ENCODE measurements around the gene TUBA3D. TPM values are rescaled to one million over a fixed set of nuclear protein-coding genes. Genes with fewer than 3 reads are reported as not detected.
"Not testable (repeated sequence)": the region's sequence is repeated elsewhere in the genome, so short reads cannot be mapped to it uniquely, and the experiment has no call there.

TUBA3D gene
- total RNA-seq (not detected), total RNA-seq (0 to 0.18 (median 0) reads per million in 29 experiments)
- not detected for total RNA-seq (2013)

DNA sequence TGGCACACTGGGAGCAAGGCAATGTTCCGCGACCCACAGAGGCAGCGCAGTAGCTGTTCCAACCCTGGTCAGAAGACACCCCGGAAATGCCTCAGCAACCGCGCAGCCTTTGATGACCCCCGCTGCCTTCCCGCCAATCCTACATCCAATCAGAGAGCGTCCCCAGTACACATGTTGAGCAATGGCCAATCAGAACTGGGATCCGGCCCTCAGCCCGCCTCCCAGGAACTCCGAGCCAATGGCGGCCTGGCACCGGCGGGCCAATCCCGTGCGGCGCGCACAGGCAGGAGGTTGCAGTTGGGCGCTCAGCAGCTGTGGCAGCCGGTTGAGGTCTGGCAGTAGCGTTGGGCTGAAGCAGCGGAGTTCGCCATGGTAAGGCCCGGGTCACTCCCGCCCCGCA is at the start of gene TUBA3D:
TSS of gene TUBA3D (plus strand) at position 289 of the 400 bp plus-strand sequence. CDS start at position 370, 81 bp downstream.
- H3K27ac Mint-ChIP-seq = no peak within 1 kb of the TSS
- CTCF ChIA-PET = no interaction called here
- WGBS (ENCODE audit: insufficient coverage) = 98% methylated on average over 22 of the region's 27 CpGs

DNA sequence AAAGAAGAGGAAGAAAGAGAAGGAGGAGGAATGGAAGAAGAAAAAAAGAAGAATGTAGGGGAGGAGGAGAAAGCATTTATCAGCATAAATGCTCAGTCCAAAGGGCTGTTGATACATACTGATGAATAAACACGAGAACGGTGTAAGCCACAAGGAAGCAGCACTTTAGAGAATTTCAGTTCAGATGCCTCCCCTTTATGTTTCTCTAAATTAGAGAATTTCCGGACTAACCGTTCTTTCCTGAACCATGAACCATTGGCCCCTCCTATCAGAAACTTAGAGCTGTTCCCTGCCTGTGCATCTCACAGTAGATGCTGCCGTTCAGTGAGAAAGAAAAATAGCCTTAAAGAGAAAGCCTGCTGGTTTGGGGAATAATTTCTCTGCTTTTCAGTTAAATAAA is 49.2 kb upstream of the TUBA3D start:
- H3K27me3 Mint-ChIP-seq = peaks cover 53 to 69% of the 10 kb centered on the region in 2 donors
- ChIA-PET CTCF (interaction anchor here in 1 of 2 donors (0.5 to 0.7 kb wide), 2 partner anchors 19 to 59 kb away, joined by 3 read pairs; no protein-coding TSS in a partner anchor), POLR2A (no interaction called here)
- Histone ChIP-seq H3K4me3 (ENCODE audit: control insufficient read depth in 1 of 2, extremely low read depth in 1 of 2, low read length in 1 of 2) (no peak overlapping the region), H3K27me3 (replicated peaks in 1 of 2; ENCODE audit: control insufficient read depth in 2 of 2, extremely low read depth in 1 of 2, insufficient read depth in 2 of 2, low read length in 1 of 2) (peaks cover 13 to 19% of the 10 kb centered on the region in 2 experiments), H3K27ac (ENCODE audit: low read length) (no peak overlapping the region), H3K36me3 (ENCODE audit: control insufficient read depth in 2 of 2, extremely low read depth in 1 of 2, insufficient read depth in 1 of 2, low read length in 1 of 2) (no peaks in the 10 kb centered on the region), H3K9me3 (no peaks in the 10 kb centered on the region), H3K4me1 (ENCODE audit: control insufficient read depth in 1 of 2, extremely low read depth in 1 of 2, insufficient read depth in 2 of 2, low read length in 2 of 2) (peaks cover 0 to 4% of the 10 kb centered on the region in 2 experiments)
- DNase-seq (no peak), ATAC-seq (replicated peaks in 1 of 4) (no peak)
- WGBS (ENCODE audit: insufficient coverage) = 17% methylated on average over 1 of the region's 5 CpGs
- H3K4me1 Mint-ChIP-seq = peaks cover 6 to 14% (median 9%) of the 10 kb centered on the region in 3 donors
- no peak overlapping the region for H3K4me3 Mint-ChIP-seq
- H3K36me3 Mint-ChIP-seq = no peaks in the 10 kb centered on the region
- no peaks in the 10 kb centered on the region for H3K9me3 Mint-ChIP-seq
- H3K27ac Mint-ChIP-seq = no peak overlapping the region

More for the DNA sequence above, at the start of gene TUBA3D:
- Histone ChIP-seq H3K27me3 (replicated peaks in 1 of 2; ENCODE audit: control insufficient read depth in 2 of 2, extremely low read depth in 1 of 2, insufficient read depth in 2 of 2, low read length in 1 of 2) (no peaks in the 10 kb centered on the region), H3K9me3 (no peaks in the 10 kb centered on the region), H3K36me3 (ENCODE audit: control insufficient read depth in 2 of 2, extremely low read depth in 1 of 2, insufficient read depth in 1 of 2, low read length in 1 of 2) (no peaks in the 10 kb centered on the region), H3K4me3 (ENCODE audit: control insufficient read depth in 1 of 2, extremely low read depth in 1 of 2, low read length in 1 of 2) (no peak within 1 kb of the TSS), H3K4me1 (ENCODE audit: control insufficient read depth in 1 of 2, extremely low read depth in 1 of 2, insufficient read depth in 2 of 2, low read length in 2 of 2) (no peaks in the 10 kb centered on the region), H3K27ac (ENCODE audit: low read length) (no peak within 1 kb of the TSS)
- H3K9me3 Mint-ChIP-seq = no peaks in the 10 kb centered on the region
- ATAC-seq (replicated peaks in 1 of 4) = no peak
- H3K4me3 Mint-ChIP-seq = no peak within 1 kb of the TSS
- no peak for DNase-seq
- H3K36me3 Mint-ChIP-seq = peaks cover 10% of the 10 kb centered on the region
- H3K27me3 Mint-ChIP-seq = no peaks in the 10 kb centered on the region
- POLR2A ChIA-PET = no interaction called here
- H3K4me1 Mint-ChIP-seq = no peaks in the 10 kb centered on the region

DNA sequence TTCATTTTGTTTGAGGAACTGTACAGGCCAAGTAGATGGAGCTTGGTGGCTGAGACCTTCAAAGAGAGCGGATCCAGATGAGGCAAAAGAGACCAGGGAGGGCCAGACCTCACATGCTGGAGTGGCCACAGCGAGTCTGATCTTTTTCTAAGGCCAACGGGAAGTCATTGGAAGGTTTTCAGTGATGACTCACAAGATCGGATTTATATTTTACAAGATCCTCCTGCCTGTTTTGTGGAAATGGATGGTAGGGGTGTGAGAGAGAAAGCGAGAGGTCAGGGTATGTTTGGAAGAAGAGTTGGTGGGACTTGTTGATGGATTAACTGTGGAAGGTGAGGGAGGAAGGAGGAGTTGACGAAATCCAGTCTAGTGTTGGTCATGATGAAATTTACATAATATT is 44.6 kb upstream of the TUBA3D start:
- H3K4me1 Mint-ChIP-seq = peaks cover 2 to 4% (median 2%) of the 10 kb centered on the region in 3 donors
- Histone ChIP-seq H3K27me3 (replicated peaks in 1 of 2; ENCODE audit: control insufficient read depth in 2 of 2, extremely low read depth in 1 of 2, insufficient read depth in 2 of 2, low read length in 1 of 2) (peaks cover 9 to 10% of the 10 kb centered on the region in 2 experiments), H3K4me3 (ENCODE audit: control insufficient read depth in 1 of 2, extremely low read depth in 1 of 2, low read length in 1 of 2) (no peak overlapping the region), H3K36me3 (ENCODE audit: control insufficient read depth in 2 of 2, extremely low read depth in 1 of 2, insufficient read depth in 1 of 2, low read length in 1 of 2) (no peaks in the 10 kb centered on the region), H3K9me3 (no peaks in the 10 kb centered on the region), H3K4me1 (ENCODE audit: control insufficient read depth in 1 of 2, extremely low read depth in 1 of 2, insufficient read depth in 2 of 2, low read length in 2 of 2) (no peaks in the 10 kb centered on the region), H3K27ac (ENCODE audit: low read length) (no peak overlapping the region)
- no peak for ATAC-seq (replicated peaks in 1 of 4)
- DNase-seq = no peak
- H3K9me3 Mint-ChIP-seq = no peaks in the 10 kb centered on the region
- H3K4me3 Mint-ChIP-seq = no peak overlapping the region
- WGBS (ENCODE audit: insufficient coverage) = 59% methylated on average over 5 of the region's 6 CpGs
- H3K27ac Mint-ChIP-seq = no peak overlapping the region
- H3K36me3 Mint-ChIP-seq = no peaks in the 10 kb centered on the region
- peaks cover 37 to 57% of the 10 kb centered on the region in 2 donors for H3K27me3 Mint-ChIP-seq
- ChIA-PET CTCF (no interaction called here), POLR2A (interaction anchor here in 1 of 2 donors (0.6 kb wide), 1 partner anchor 28 kb away, joined by 4 read pairs; no protein-coding TSS in a partner anchor)

DNA sequence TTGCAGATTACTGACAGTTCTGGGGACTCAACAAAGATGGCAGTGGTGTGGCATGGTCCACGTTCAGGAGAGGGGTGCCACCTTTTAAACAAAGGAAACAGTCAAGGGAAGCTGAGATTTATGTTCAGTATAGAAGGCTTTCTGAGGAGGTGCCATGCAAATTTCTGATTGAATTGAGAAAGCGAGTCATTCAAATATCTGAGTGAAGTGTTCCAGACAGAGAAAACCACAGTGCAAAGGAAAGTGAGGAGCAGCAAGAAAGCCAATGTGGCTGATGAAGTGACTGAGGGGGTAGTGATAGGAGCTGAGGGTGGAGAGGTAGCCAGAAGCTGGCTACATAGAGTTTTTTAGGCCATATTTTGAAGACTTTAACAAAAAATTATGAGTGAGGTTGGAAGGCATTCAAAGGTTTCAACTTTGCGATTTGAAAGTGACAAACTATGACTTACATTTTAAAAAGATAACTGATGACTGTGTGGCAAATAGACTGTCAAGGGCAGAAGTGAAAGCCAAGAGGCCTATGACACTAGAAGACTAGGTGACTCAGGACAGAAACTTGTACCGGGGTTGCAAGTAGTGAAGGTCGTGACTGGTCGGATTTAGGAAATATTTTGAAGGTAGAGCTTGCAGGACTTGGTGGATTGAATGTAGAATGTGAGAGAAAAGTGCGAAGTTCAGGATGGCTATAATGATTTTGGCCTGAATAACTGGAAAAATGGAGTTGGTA is 35.0 kb upstream of the TUBA3D start:
- CTCF ChIA-PET; H3K4me1 Mint-ChIP-seq; DNase-seq; H3K4me3 ChIP-seq (ENCODE audit: control insufficient read depth in 1 of 2, extremely low read depth in 1 of 2, low read length in 1 of 2); H3K36me3 Mint-ChIP-seq; H3K9me3 ChIP-seq; H3K27ac Mint-ChIP-seq; H3K27me3 ChIP-seq (replicated peaks in 1 of 2; ENCODE audit: control insufficient read depth in 2 of 2, extremely low read depth in 1 of 2, insufficient read depth in 2 of 2, low read length in 1 of 2); H3K9me3 Mint-ChIP-seq; H3K27ac ChIP-seq (ENCODE audit: low read length); H3K4me1 ChIP-seq (ENCODE audit: control insufficient read depth in 1 of 2, extremely low read depth in 1 of 2, insufficient read depth in 2 of 2, low read length in 2 of 2); ATAC-seq (replicated peaks in 1 of 4); H3K36me3 ChIP-seq (ENCODE audit: control insufficient read depth in 2 of 2, extremely low read depth in 1 of 2, insufficient read depth in 1 of 2, low read length in 1 of 2); H3K4me3 Mint-ChIP-seq; H3K27me3 Mint-ChIP-seq: not testable (repeated sequence)
- POLR2A ChIA-PET = interaction anchor here in 1 of 2 donors (0.6 kb wide), 1 partner anchor 232 kb away, joined by 6 read pairs; no protein-coding TSS in a partner anchor
- 32% methylated on average over 4 of the region's 7 CpGs for WGBS (ENCODE audit: insufficient coverage)

DNA sequence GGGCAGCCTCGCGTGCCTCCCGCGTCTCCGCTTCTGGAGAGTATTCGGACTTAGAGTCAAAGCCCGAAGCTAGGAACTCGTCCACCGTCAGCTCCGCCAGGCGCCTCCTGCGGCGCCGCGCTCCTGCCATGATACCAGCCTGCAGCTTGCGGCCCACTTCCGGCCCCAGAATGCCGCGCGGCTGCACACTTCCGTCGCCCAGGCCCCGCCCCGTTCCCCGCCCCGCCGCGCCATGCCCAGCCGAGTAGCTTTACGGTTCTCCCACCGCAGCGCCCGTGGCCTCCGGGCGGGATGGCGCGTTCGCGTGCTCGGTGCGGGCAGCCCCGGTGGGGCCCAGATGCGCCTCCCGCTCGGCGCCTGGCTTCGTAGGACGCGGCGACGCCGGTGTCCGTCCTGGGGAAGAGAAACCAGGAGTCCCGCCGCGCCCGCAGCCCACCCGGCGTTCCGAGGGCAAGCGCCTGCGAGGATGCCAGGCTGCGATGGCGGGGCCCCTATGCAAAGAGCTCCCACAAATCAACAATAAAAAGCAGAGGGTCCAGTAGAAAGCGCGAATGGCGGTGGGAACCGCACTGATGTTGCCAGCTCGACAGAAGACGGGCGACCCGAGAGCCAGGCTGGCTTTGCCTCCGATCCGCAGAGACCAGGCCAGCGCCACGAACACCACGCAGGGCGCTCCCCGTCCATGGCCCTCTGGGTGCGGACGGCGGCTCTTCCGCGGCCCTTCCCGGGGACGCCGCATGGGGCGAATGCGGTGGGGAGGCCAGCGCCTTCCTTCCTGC is 31.0 kb upstream of the TUBA3D start:
- H3K27ac ChIP-seq (ENCODE audit: low read length); H3K4me3 Mint-ChIP-seq; H3K4me3 ChIP-seq (ENCODE audit: control insufficient read depth in 1 of 2, extremely low read depth in 1 of 2, low read length in 1 of 2); CTCF ChIA-PET; ATAC-seq (replicated peaks in 1 of 4); POLR2A ChIA-PET; H3K4me1 ChIP-seq (ENCODE audit: control insufficient read depth in 1 of 2, extremely low read depth in 1 of 2, insufficient read depth in 2 of 2, low read length in 2 of 2); H3K27ac Mint-ChIP-seq; H3K9me3 Mint-ChIP-seq; H3K36me3 ChIP-seq (ENCODE audit: control insufficient read depth in 2 of 2, extremely low read depth in 1 of 2, insufficient read depth in 1 of 2, low read length in 1 of 2); H3K27me3 ChIP-seq (replicated peaks in 1 of 2; ENCODE audit: control insufficient read depth in 2 of 2, extremely low read depth in 1 of 2, insufficient read depth in 2 of 2, low read length in 1 of 2); H3K36me3 Mint-ChIP-seq; H3K9me3 ChIP-seq; DNase-seq; H3K4me1 Mint-ChIP-seq: not testable (repeated sequence)
- peaks cover 4 to 12% of the 10 kb centered on the region in 2 donors for H3K27me3 Mint-ChIP-seq
- 96% methylated on average over 57 of the region's 90 CpGs for WGBS (ENCODE audit: insufficient coverage)

DNA sequence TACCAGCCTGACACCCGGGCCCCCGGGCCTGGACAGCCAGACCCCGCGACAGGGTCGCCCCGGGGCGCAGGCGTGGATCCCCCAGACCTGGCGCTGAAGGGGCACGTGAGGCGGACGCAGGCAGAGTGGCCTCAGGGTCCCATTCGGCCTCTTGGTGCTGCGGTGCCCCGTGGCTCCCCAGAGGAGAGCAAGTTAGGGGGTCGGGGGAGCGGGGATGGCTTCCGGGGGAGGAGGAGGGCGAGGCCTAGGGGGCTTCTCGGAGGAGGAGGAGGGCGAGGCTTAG is 30.5 kb upstream of the TUBA3D start:
- H3K9me3 Mint-ChIP-seq; H3K27ac Mint-ChIP-seq; H3K27ac ChIP-seq (ENCODE audit: low read length); H3K4me1 ChIP-seq (ENCODE audit: control insufficient read depth in 1 of 2, extremely low read depth in 1 of 2, insufficient read depth in 2 of 2, low read length in 2 of 2); DNase-seq; CTCF ChIA-PET; H3K4me3 Mint-ChIP-seq; H3K9me3 ChIP-seq; H3K4me3 ChIP-seq (ENCODE audit: control insufficient read depth in 1 of 2, extremely low read depth in 1 of 2, low read length in 1 of 2); H3K36me3 Mint-ChIP-seq; H3K4me1 Mint-ChIP-seq; POLR2A ChIA-PET; H3K36me3 ChIP-seq (ENCODE audit: control insufficient read depth in 2 of 2, extremely low read depth in 1 of 2, insufficient read depth in 1 of 2, low read length in 1 of 2); ATAC-seq (replicated peaks in 1 of 4); H3K27me3 ChIP-seq (replicated peaks in 1 of 2; ENCODE audit: control insufficient read depth in 2 of 2, extremely low read depth in 1 of 2, insufficient read depth in 2 of 2, low read length in 1 of 2): not testable (repeated sequence)
- peaks cover 5 to 14% of the 10 kb centered on the region in 2 donors for H3K27me3 Mint-ChIP-seq
- 91% methylated on average over 14 of the region's 21 CpGs for WGBS (ENCODE audit: insufficient coverage)
